ENCODE data around the gene CSRNP2. TPM values are rescaled to one million over a fixed set of nuclear protein-coding genes. Genes with fewer than 3 reads are reported as not detected.

The CSRNP2 gene
- total RNA-seq, 1 donor from 2014 or later, result 66.4 TPM

DNA sequence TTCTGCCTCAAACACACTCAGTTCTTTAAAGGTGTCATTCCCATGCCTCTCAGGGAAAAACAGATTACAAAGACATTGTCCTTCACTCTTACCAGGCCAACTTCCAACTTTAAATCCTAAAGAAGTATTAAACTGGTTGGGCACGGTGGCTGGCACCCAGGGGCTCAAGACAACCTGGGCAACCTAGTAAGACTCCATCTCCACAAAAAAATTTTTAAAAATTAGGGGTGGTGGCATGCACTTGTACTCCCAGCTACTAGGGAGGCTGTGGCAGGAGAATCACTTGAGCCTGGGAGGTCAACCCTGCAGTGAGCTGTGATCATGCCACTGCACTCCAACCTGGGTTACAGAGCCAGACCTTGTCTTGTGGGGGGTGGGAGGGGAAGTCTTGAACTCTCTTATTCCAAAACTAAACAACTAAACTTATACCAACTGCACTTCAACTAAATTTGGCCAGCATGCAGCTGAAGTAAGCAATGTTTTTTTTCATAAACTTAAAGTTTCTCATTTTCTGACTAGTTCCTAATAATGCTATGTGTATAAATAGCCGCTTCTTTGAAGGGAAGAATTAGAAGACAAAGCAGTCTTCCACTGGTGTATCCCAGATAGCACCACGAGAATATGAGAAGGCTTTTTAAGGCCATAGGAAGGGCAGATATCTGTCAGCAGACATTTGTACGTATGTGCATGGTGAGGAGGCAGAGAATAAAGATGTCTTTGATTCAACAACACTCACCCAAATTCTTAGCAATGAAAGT, 59.6 kb downstream of the CSRNP2 start:
- Mint-ChIP-seq H3K36me3 (ENCODE audit: insufficient read depth) (no peaks in the 10 kb centered on the region), H3K27ac (peak overlapping the region; percentile 99), H3K9me3 (ENCODE audit: low read depth) (no peaks in the 10 kb centered on the region), H3K27me3 (no peaks in the 10 kb centered on the region), H3K4me1 (ENCODE audit: low read depth) (peaks cover 51% of the 10 kb centered on the region), H3K4me3 (ENCODE audit: low read depth) (peak overlapping the region; percentile 81)
- TF ChIP-seq, protein P1, sequence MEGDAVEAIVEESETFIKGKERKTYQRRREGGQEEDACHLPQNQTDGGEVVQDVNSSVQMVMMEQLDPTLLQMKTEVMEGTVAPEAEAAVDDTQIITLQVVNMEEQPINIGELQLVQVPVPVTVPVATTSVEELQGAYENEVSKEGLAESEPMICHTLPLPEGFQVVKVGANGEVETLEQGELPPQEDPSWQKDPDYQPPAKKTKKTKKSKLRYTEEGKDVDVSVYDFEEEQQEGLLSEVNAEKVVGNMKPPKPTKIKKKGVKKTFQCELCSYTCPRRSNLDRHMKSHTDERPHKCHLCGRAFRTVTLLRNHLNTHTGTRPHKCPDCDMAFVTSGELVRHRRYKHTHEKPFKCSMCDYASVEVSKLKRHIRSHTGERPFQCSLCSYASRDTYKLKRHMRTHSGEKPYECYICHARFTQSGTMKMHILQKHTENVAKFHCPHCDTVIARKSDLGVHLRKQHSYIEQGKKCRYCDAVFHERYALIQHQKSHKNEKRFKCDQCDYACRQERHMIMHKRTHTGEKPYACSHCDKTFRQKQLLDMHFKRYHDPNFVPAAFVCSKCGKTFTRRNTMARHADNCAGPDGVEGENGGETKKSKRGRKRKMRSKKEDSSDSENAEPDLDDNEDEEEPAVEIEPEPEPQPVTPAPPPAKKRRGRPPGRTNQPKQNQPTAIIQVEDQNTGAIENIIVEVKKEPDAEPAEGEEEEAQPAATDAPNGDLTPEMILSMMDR (IDR thresholded peaks at IDR 0.05; ENCODE audit: unreplicated experiment), result no peak
- no peak for DNase-seq (ENCODE audit: low spot score, unreplicated experiment)

DNA sequence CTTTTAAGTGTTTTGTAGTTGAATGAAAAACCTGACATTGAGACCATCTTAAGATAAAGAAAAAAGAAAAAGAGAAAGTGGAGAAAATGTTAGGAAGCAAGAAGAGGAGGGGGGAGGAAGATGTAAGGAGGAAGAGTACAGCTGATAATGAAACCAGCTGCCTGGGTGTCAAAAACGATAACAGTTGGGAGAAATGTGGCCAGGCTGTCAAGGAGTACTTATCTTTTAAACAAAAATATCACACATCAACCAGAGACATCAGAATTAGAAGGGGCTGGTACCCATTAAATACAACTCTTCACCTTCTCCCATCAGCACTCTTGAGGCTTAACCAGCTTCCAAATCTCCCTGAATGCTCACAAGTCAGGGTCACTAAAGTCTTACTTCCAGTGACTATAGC, 61.7 kb downstream of the CSRNP2 start:
- no peak for DNase-seq (ENCODE audit: low spot score, unreplicated experiment)
- Mint-ChIP-seq H3K27me3 (no peaks in the 10 kb centered on the region), H3K9me3 (ENCODE audit: low read depth) (no peaks in the 10 kb centered on the region), H3K36me3 (ENCODE audit: insufficient read depth) (no peaks in the 10 kb centered on the region), H3K4me3 (ENCODE audit: low read depth) (no peak overlapping the region), H3K27ac (no peak overlapping the region), H3K4me1 (ENCODE audit: low read depth) (peaks cover 39% of the 10 kb centered on the region)
- TF ChIP-seq, protein P1 (IDR thresholded peaks at IDR 0.05; ENCODE audit: unreplicated experiment), result no peak

DNA sequence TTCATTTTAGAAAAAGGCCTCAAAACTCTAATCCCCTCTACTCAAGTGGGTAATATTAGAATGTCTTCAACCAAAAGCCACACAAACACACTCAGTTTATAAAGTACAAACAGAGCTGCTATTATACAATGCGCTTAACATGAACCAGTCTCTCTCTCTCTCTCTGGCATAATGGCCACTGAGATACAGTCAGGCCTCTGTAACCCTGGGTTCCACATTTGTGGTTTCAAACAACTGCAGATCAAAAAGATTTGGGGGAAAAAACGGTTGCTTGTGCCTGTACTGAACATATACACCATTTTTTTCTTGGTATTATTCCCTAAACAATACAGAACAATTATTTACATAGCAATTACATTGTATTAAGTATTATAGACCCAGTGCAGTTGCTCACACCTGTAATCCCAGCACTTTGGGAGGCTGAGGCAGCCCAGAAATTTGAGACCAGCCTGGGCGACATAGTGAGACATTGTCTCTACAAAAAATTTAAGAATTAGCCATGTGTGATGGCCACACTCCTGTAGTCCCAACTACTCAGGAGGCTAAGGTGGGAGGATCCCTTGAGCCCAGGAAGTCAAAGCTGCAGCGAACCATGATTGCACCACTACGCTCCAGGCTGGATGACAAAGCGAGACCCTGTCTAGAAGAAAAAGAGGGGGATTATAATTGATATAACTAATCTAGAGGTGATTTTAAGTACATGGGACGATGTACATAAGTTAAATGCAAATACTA, 62.8 kb downstream of the CSRNP2 start:
- Mint-ChIP-seq H3K27ac (peak overlapping the region; percentile 56), H3K27me3 (no peaks in the 10 kb centered on the region), H3K4me1 (ENCODE audit: low read depth) (peaks cover 37% of the 10 kb centered on the region), H3K9me3 (ENCODE audit: low read depth) (no peaks in the 10 kb centered on the region), H3K36me3 (ENCODE audit: insufficient read depth) (no peaks in the 10 kb centered on the region), H3K4me3 (ENCODE audit: low read depth) (no peak overlapping the region)
- no peak for DNase-seq (ENCODE audit: low spot score, unreplicated experiment)
- TF ChIP-seq, protein P1 (IDR thresholded peaks at IDR 0.05; ENCODE audit: unreplicated experiment), result no peak

DNA sequence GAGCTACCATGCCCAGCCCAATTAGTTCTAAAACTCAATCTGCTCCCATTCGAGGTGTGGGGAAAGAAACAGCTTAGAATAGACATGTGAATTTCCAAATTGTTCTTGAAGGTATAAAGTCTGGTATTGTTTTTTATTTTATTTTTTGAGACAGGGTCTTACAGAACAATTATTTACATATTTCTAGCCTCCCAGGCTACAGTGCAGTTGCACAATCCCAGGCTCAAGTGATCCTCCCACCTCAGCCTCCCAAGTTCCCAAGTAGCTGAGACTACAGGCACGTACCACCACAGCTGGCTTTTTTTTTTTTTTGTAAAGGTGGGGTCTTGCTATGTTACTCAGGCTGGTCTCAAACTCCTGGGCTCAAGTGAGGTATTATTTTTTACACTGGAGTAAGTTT, 63.5 kb downstream of the CSRNP2 start:
- H3K36me3 Mint-ChIP-seq (ENCODE audit: insufficient read depth), result no peaks in the 10 kb centered on the region
- H3K27ac Mint-ChIP-seq, result peak overlapping the region; percentile 29
- H3K4me3 Mint-ChIP-seq (ENCODE audit: low read depth), result no peak overlapping the region
- peaks cover 30% of the 10 kb centered on the region for H3K4me1 Mint-ChIP-seq (ENCODE audit: low read depth)
- no peak for DNase-seq (ENCODE audit: low spot score, unreplicated experiment)
- no peaks in the 10 kb centered on the region for H3K27me3 Mint-ChIP-seq
- no peaks in the 10 kb centered on the region for H3K9me3 Mint-ChIP-seq (ENCODE audit: low read depth)
- TF ChIP-seq, protein P1 (IDR thresholded peaks at IDR 0.05; ENCODE audit: unreplicated experiment), result no peak

DNA sequence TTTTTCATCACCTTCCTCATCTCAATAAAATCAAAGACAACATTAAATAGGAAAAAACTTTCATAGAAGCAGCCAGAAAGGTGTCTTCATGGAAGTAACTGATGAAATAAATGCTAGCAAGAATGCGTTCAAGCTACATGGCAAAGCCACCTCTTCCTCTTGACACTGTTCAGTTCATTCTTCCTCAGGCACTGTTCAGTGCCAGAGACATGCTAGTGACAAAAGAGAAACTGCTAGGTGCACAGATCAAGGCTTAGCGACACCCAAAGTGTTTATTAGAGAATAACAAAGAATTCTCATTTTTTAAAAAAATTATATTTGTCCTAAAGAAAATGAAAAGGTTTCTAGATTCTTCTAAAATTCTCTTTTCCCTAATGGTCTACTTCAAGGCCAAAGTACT, 64.4 kb downstream of the CSRNP2 start:
- H3K27ac Mint-ChIP-seq, result no peak overlapping the region

More for the DNA sequence above, 64.4 kb downstream of the CSRNP2 start:
- no peaks in the 10 kb centered on the region for H3K36me3 Mint-ChIP-seq (ENCODE audit: insufficient read depth)
- peaks cover 20% of the 10 kb centered on the region for H3K4me1 Mint-ChIP-seq (ENCODE audit: low read depth)
- H3K9me3 Mint-ChIP-seq (ENCODE audit: low read depth), result no peaks in the 10 kb centered on the region
- TF ChIP-seq, protein P1 (IDR thresholded peaks at IDR 0.05; ENCODE audit: unreplicated experiment), result no peak
- DNase-seq (ENCODE audit: low spot score, unreplicated experiment), result no peak
- H3K27me3 Mint-ChIP-seq, result no peaks in the 10 kb centered on the region
- no peak overlapping the region for H3K4me3 Mint-ChIP-seq (ENCODE audit: low read depth)

All from progenitor cell of endocrine pancreas (in vitro differentiated cells).